Astrocyte (in vitro differentiated cells and primary cell): ENCODE data around the gene SAMSN1. TPM values are rescaled to one million over a fixed set of nuclear protein-coding genes. Genes with fewer than 3 reads are reported as not detected.

Source experiments
- DNase-seq: peaks from one replicate; pipeline ENCODE4 v3.0.0-alpha.2; 2010; ENCODE audit warnings: low read depth
- FAIRE-seq: peaks from 2 replicates; lab custom pipeline; 2011; peaks lifted over from hg19 to GRCh38; lab: Jason Lieb, UNC
- H2AFZ ChIP-seq: 2 replicates; pipeline ENCODE4 v1.6.0; 2012; ENCODE audit warnings: low read depth, low read length, inconsistent platforms
- H3K27ac ChIP-seq: 2 replicates; pipeline ENCODE4 v1.5.1; 2011; ENCODE audit warnings: low read depth, low read length, inconsistent platforms
- H3K27me3 ChIP-seq: 2 replicates; pipeline ENCODE4 v1.6.0; 2011; ENCODE audit warnings: low read length, inconsistent platforms; ENCODE audit not compliant: insufficient read depth
- H3K36me3 ChIP-seq: 2 replicates; pipeline ENCODE4 v1.5.1; 2011; ENCODE audit warnings: low read length, inconsistent platforms; ENCODE audit not compliant: insufficient read depth
- H3K4me1 ChIP-seq: 2 replicates; pipeline ENCODE4 v1.5.1; 2011; ENCODE audit warnings: low read length, inconsistent platforms; ENCODE audit not compliant: insufficient read depth
- H3K4me2 ChIP-seq: 2 replicates; pipeline ENCODE4 v1.6.0; 2012; ENCODE audit warnings: low read length, inconsistent platforms
- H3K4me3 ChIP-seq: 2 replicates; pipeline ENCODE4 v1.5.1; 2011; ENCODE audit warnings: low read depth, mild to moderate bottlenecking, low read length, inconsistent platforms; ENCODE audit not compliant: insufficient read depth
- H3K79me2 ChIP-seq: 2 replicates; pipeline ENCODE4 v1.6.0; 2012; ENCODE audit warnings: mild to moderate bottlenecking, low read length, inconsistent platforms; ENCODE audit not compliant: insufficient read depth
- H3K9ac ChIP-seq: 2 replicates; pipeline ENCODE4 v1.6.0; 2012; ENCODE audit warnings: mild to moderate bottlenecking, low read length, inconsistent platforms
- H3K9me3 ChIP-seq: 2 replicates; pipeline ENCODE4 v1.5.1; 2012; ENCODE audit warnings: low read depth, mild to moderate bottlenecking, low read length, inconsistent platforms; ENCODE audit not compliant: insufficient read depth
- H4K20me1 ChIP-seq: 2 replicates; pipeline ENCODE4 v1.6.0; 2012; ENCODE audit warnings: low read length, inconsistent platforms; ENCODE audit not compliant: insufficient read depth
- H3K27ac Mint-ChIP-seq: one replicate; pipeline ENCODE4 v1.8.0; 2021; ENCODE audit warnings: mild to moderate bottlenecking, mixed read lengths; ENCODE audit not compliant: unreplicated experiment
- H3K27me3 Mint-ChIP-seq: one replicate; pipeline ENCODE4 v1.8.0; 2021; ENCODE audit warnings: low read depth, mixed read lengths; ENCODE audit not compliant: unreplicated experiment
- H3K36me3 Mint-ChIP-seq: one replicate; pipeline ENCODE4 v1.8.0; 2021; ENCODE audit warnings: low read depth, mixed read lengths; ENCODE audit not compliant: unreplicated experiment
- H3K4me1 Mint-ChIP-seq: one replicate; pipeline ENCODE4 v1.8.0; 2021; ENCODE audit warnings: low read depth, mixed read lengths; ENCODE audit not compliant: unreplicated experiment
- H3K4me3 Mint-ChIP-seq: one replicate; pipeline ENCODE4 v1.8.0; 2021; ENCODE audit warnings: mild to moderate bottlenecking, moderate library complexity, mixed read lengths; ENCODE audit not compliant: unreplicated experiment
- H3K9me3 Mint-ChIP-seq: one replicate; pipeline ENCODE4 v1.8.0; 2021; ENCODE audit warnings: mild to moderate bottlenecking, mixed read lengths; ENCODE audit not compliant: unreplicated experiment
- CTCF ChIP-seq: IDR thresholded peaks from 2 replicates; pipeline ENCODE4 v1.5.1; 2011; ENCODE audit warnings: low read depth, mild to moderate bottlenecking, inconsistent platforms, low read length, moderate library complexity; ENCODE audit not compliant: insufficient read depth
- EZH2 ChIP-seq: IDR thresholded peaks from 2 replicates; pipeline ENCODE4 v1.6.1; 2012; ENCODE audit warnings: mild to moderate bottlenecking, low read length, inconsistent platforms; ENCODE audit not compliant: insufficient read depth
- total RNA-seq: library from RNA; stranded (reverse); gene quantifications from 2 replicates; pipeline ENCODE4 v1.2.1, GENCODE V29; 2021

The SAMSN1 gene
- total RNA-seq, 1 donor from 2014 or later, result 0.09 TPM

- H3K4me2 ChIP-seq, result no peak overlapping the region
- Mint-ChIP-seq H3K4me1 (no peaks in the 10 kb centered on the region), H3K4me3 (no peak overlapping the region), H3K9me3 (no peaks in the 10 kb centered on the region), H3K27ac (no peak overlapping the region), H3K27me3 (no peaks in the 10 kb centered on the region), H3K36me3 (no peaks in the 10 kb centered on the region)
- FAIRE-seq (no peak), DNase-seq (no peak)
- H3K4me3 ChIP-seq, result no peak overlapping the region
- no peaks in the 10 kb centered on the region for H3K79me2 ChIP-seq
- H3K4me1 ChIP-seq, result no peaks in the 10 kb centered on the region
- H3K27me3 ChIP-seq, result no peaks in the 10 kb centered on the region
- no peak overlapping the region for H3K9ac ChIP-seq
- H3K27ac ChIP-seq, result no peak overlapping the region
- H3K9me3 ChIP-seq, result no peaks in the 10 kb centered on the region
- H2AFZ ChIP-seq, result no peak overlapping the region
- H3K36me3 ChIP-seq, result no peaks in the 10 kb centered on the region
- no peaks in the 10 kb centered on the region for H4K20me1 ChIP-seq
- TF ChIP-seq CTCF (no peak), EZH2 (no peak)
Observed at GRCh38 chr21:14551741-14552140, 5.6 kb upstream of the SAMSN1 start.

GRCh38 chr21:14550135-14550534 is 4.0 kb upstream of the SAMSN1 start:
- no peaks in the 10 kb centered on the region for H3K4me1 Mint-ChIP-seq
- no peak for FAIRE-seq
- H3K9me3 Mint-ChIP-seq, result no peaks in the 10 kb centered on the region

More at GRCh38 chr21:14550135-14550534, 4.0 kb upstream of the SAMSN1 start:
- TF ChIP-seq CTCF, result no peak
- no peak for TF ChIP-seq EZH2
- H3K4me3 ChIP-seq, result no peak overlapping the region
- H2AFZ ChIP-seq, result no peak overlapping the region
- Mint-ChIP-seq H3K36me3 (no peaks in the 10 kb centered on the region), H3K27me3 (no peaks in the 10 kb centered on the region), H3K4me3 (no peak overlapping the region), H3K27ac (no peak overlapping the region)
- H3K4me1 ChIP-seq, result no peaks in the 10 kb centered on the region
- H3K4me2 ChIP-seq, result no peak overlapping the region
- H3K27ac ChIP-seq, result no peak overlapping the region
- H3K79me2 ChIP-seq, result no peaks in the 10 kb centered on the region
- H3K9ac ChIP-seq, result no peak overlapping the region
- no peaks in the 10 kb centered on the region for H3K27me3 ChIP-seq
- DNase-seq, result no peak
- no peaks in the 10 kb centered on the region for H4K20me1 ChIP-seq
- H3K36me3 ChIP-seq, result no peaks in the 10 kb centered on the region
- no peaks in the 10 kb centered on the region for H3K9me3 ChIP-seq
